IMR-90 (cell line): ENCODE data around the gene PRB4.

Source experiments
- CTCF ChIP-seq: conservative IDR thresholded peaks from 2 replicates; pipeline ENCODE4 v1.5.1; 2012; ENCODE audit warnings: mild to moderate bottlenecking, low read depth, low read length, improper control_type of control experiment
- MXI1 ChIP-seq: IDR thresholded peaks from 2 replicates; pipeline ENCODE4 v1.6.1; 2012; ENCODE audit warnings: low read depth, mild to moderate bottlenecking, low read length, moderate library complexity, borderline replicate concordance
- NFE2L2 ChIP-seq: fragments of 150-350 bp; IDR thresholded peaks from 2 replicates; pipeline ENCODE4 v1.6.1; 2016; ENCODE audit warnings: low read depth, mild to moderate bottlenecking, low read length
- POLR2A ChIP-seq: IDR thresholded peaks from 2 replicates; pipeline ENCODE4 v1.6.1; 2012; ENCODE audit warnings: mild to moderate bottlenecking, low read depth, low read length

- no peak for TF ChIP-seq CTCF
- no peak for TF ChIP-seq POLR2A
- TF ChIP-seq NFE2L2: no peak
- no peak for TF ChIP-seq MXI1
These were observed 38.2 kb upstream of the PRB4 start for GRCh38 chr12:11348439-11348838.
